B cell (primary cell): Measurements from ENCODE around the gene ANKRD50. TPM values are rescaled to one million over a fixed set of nuclear protein-coding genes. Genes with fewer than 3 reads are reported as not detected.

Experiments used
- ATAC-seq: fragments of 200-7000 bp; cut with Tn5 transposase; one replicate; pipeline ENCODE4 v1.10.0; 2021; ENCODE audit warnings: low read depth, mild to moderate bottlenecking, moderate number of reproducible peaks, moderate library complexity
- CTCF ChIA-PET: fragments of 350-600 bp; sonication (Branson Sonifier 250); formaldehyde crosslinking; loops from one replicate; lab custom pipeline; 2021; ENCODE audit warnings: antibody characterized with exemption, inconsistent platforms; lab: Charles Lee
- POLR2A ChIA-PET: fragments of 350-600 bp; sonication (Branson Sonifier 250); formaldehyde crosslinking; loops from one replicate; lab custom pipeline; 2021; ENCODE audit warnings: antibody characterized with exemption; lab: Charles Lee
- DNase-seq: peaks from one replicate; pipeline ENCODE4 v3.0.0; 2013
- H2AFZ ChIP-seq: 2 replicates; pipeline ENCODE4 v1.6.1; 2012; ENCODE audit warnings: mild to moderate bottlenecking, low read depth, low read length; ENCODE audit not compliant: insufficient read depth, poor library complexity, severe bottlenecking
- H3K27ac ChIP-seq, 2 donors: 1 replicate in 1 of 2; 2 replicates in 1 of 2; pipeline ENCODE4 v1.5.1; 2012 to 2013; ENCODE audit warnings: low read length in 2 of 2, mild to moderate bottlenecking in 2 of 2, moderate library complexity in 1 of 2
- H3K27me3 ChIP-seq, 4 experiments: fragments of 200-600 bp in 1 of 4; sonication (generic) in 1 of 4; replicated peaks in 1 of 4; 1 replicate in 2 of 4; 2 replicates in 2 of 4; pipeline versions ENCODE4 v1.6.1 to v1.7.0; 2013 to 2016; ENCODE audit warnings: low read length in 3 of 4, mild to moderate bottlenecking in 2 of 4, mixed read lengths in 1 of 4, moderate library complexity in 1 of 4; ENCODE audit not compliant: insufficient read depth in 4 of 4, control insufficient read depth in 3 of 4; ENCODE audit errors: control extremely low read depth in 1 of 4
- H3K36me3 ChIP-seq, 2 experiments: replicated peaks in 1 of 2; 1 replicate in 1 of 2; 2 replicates in 1 of 2; pipeline versions ENCODE4 v1.6.1 to v1.7.1; 2013; ENCODE audit warnings: low read length in 1 of 2; ENCODE audit not compliant: insufficient read depth in 2 of 2, control insufficient read depth in 1 of 2; ENCODE audit errors: control extremely low read depth in 1 of 2, extremely low read depth in 1 of 2
- H3K4me1 ChIP-seq, 2 donors: fragments of 200-600 bp in 1 of 2; sonication (generic) in 1 of 2; 1 replicate in 1 of 2; 2 replicates in 1 of 2; pipeline versions ENCODE4 v1.5.1 to v1.6.1; 2013 to 2017; ENCODE audit warnings: low read length in 2 of 2; ENCODE audit not compliant: control insufficient read depth in 2 of 2, insufficient read depth in 2 of 2
- H3K4me2 ChIP-seq: replicated peaks from 2 replicates; pipeline ENCODE3; 2012; ENCODE audit warnings: mild to moderate bottlenecking, low read depth, low read length; ENCODE audit not compliant: poor library complexity, severe bottlenecking
- H3K4me3 ChIP-seq, 5 experiments: fragments of 200-600 bp in 1 of 5; sonication (generic) in 1 of 5; 1 replicate in 3 of 5; 2 replicates in 2 of 5; pipeline versions ENCODE4 v1.5.1 to v1.7.0; 2011 to 2016; ENCODE audit warnings: low read length in 4 of 5, mild to moderate bottlenecking in 4 of 5, low read depth in 2 of 5, control low read depth in 1 of 5, moderate library complexity in 1 of 5; ENCODE audit not compliant: insufficient read depth in 1 of 5; ENCODE audit errors: control extremely low read depth in 1 of 5, extremely low read depth in 1 of 5
- H3K79me2 ChIP-seq: fragments of 200-600 bp; sonication (generic); one replicate; pipeline ENCODE4 v1.6.0; 2016; ENCODE audit warnings: low read length; ENCODE audit not compliant: control insufficient read depth, insufficient read depth
- H3K9ac ChIP-seq: fragments of 200-600 bp; sonication (generic); 2 replicates; pipeline ENCODE4 v1.6.1; 2017; ENCODE audit warnings: mild to moderate bottlenecking, low read length, moderate library complexity
- H3K9me3 ChIP-seq, 3 donors: one replicate each; pipeline versions ENCODE4 v1.6.1 to v1.7.1; 2013; ENCODE audit warnings: low read length in 2 of 3; ENCODE audit not compliant: control insufficient read depth in 2 of 3, insufficient read depth in 1 of 3; ENCODE audit errors: control extremely low read depth in 1 of 3
- H4K20me1 ChIP-seq: 2 replicates; pipeline ENCODE4 v1.6.0; 2012; ENCODE audit warnings: mild to moderate bottlenecking, low read length; ENCODE audit not compliant: insufficient read depth, control insufficient read depth, poor library complexity, severe bottlenecking
- H3K27ac Mint-ChIP-seq: one replicate; pipeline ENCODE4 v1.8.0; 2021; ENCODE audit warnings: mixed read lengths
- H3K27me3 Mint-ChIP-seq: one replicate; pipeline ENCODE4 v1.8.0; 2021; ENCODE audit warnings: mixed read lengths
- H3K4me1 Mint-ChIP-seq: one replicate; pipeline ENCODE4 v1.8.0; 2021; ENCODE audit warnings: mixed read lengths
- H3K4me3 Mint-ChIP-seq: one replicate; pipeline ENCODE4 v1.8.0; 2021; ENCODE audit warnings: mixed read lengths
- H3K9me3 Mint-ChIP-seq: one replicate; pipeline ENCODE4 v1.8.0; 2022; ENCODE audit warnings: mixed read lengths; ENCODE audit not compliant: insufficient read depth
- EZH2 ChIP-seq: IDR thresholded peaks from 2 replicates; pipeline ENCODE4 v1.6.1; 2012; ENCODE audit warnings: borderline replicate concordance, low read depth, mild to moderate bottlenecking, moderate library complexity, low read length; ENCODE audit not compliant: insufficient read depth, poor library complexity, severe bottlenecking
- WGBS: methylation state at CpG from one replicate; pipeline ENCODE4 v1.1.5; 2013; ENCODE audit warnings: missing lambda C conversion rate; ENCODE audit not compliant: insufficient coverage; 5-methylcytosine and 5-hydroxymethylcytosine counted together
- intact Hi-C: fragments of 100-400 bp; cut with micrococcal nuclease; formaldehyde crosslinking; loops from one replicate; pipeline ENCODE4 v1.10.0; 2022
- polyA plus RNA-seq: library from polyadenylated mRNA; depleted of rRNA; stranded (reverse); fragments of >200 nt; gene quantifications from 2 replicates; pipeline ENCODE4 v1.2.3, GENCODE V29; 2012
- total RNA-seq, 2 donors: library from RNA; stranded (reverse); fragments of 120-200 nt in 1 of 2; gene quantifications; 1 replicate in 1 of 2; 2 replicates in 1 of 2; pipeline versions ENCODE4 v1.2.3 to v1.2.4, GENCODE V29; 2013 to 2022
- TF ChIP-seq, protein P1 (sequence below): fragments of 200-600 bp; IDR thresholded peaks from one replicate; pipeline ENCODE4 v1.8.0; 2022; ENCODE audit warnings: antibody characterized with exemption, mild to moderate bottlenecking

Gene ANKRD50
- total and polyA plus RNA-seq, 2 donors (not counting 1 experiment from before 2014, with no cell fraction given), result 0.18 to 0.47 TPM

DNA sequence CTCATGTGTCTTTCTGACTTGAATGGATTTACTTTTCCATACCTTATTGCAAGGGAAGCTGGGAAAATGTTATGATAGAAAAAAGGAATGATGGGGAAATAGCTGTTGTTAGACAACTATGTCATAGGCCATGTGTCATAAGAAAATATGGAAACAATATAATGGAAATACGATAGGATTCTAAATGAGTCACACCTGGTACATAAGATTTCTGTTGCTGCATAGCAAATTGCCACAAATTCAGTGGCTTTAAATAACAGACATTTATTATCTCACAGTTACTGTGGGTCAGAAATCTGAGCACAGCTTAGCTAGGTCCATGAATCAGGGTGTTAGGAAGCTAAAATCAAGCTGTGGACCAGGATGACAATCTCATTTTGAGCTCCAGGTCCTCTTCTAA is 44.6 kb upstream of the ANKRD50 start:
- no peak overlapping the region for H3K4me3 ChIP-seq
- H2AFZ ChIP-seq, result no peak overlapping the region
- no peaks in the 10 kb centered on the region for H3K4me1 ChIP-seq
- no peak for DNase-seq
- no peak overlapping the region for H3K4me2 ChIP-seq
- no peaks in the 10 kb centered on the region for H3K36me3 ChIP-seq
- no peaks in the 10 kb centered on the region for H3K9me3 Mint-ChIP-seq
- no peak for ATAC-seq
- ChIA-PET CTCF (no interaction called here), POLR2A (no interaction called here)
- TF ChIP-seq, protein P1, sequence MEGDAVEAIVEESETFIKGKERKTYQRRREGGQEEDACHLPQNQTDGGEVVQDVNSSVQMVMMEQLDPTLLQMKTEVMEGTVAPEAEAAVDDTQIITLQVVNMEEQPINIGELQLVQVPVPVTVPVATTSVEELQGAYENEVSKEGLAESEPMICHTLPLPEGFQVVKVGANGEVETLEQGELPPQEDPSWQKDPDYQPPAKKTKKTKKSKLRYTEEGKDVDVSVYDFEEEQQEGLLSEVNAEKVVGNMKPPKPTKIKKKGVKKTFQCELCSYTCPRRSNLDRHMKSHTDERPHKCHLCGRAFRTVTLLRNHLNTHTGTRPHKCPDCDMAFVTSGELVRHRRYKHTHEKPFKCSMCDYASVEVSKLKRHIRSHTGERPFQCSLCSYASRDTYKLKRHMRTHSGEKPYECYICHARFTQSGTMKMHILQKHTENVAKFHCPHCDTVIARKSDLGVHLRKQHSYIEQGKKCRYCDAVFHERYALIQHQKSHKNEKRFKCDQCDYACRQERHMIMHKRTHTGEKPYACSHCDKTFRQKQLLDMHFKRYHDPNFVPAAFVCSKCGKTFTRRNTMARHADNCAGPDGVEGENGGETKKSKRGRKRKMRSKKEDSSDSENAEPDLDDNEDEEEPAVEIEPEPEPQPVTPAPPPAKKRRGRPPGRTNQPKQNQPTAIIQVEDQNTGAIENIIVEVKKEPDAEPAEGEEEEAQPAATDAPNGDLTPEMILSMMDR, result no peak
- no peak for TF ChIP-seq EZH2
- no peaks in the 10 kb centered on the region for H3K4me1 Mint-ChIP-seq
- intact Hi-C loops, result no loop called here
- H3K27ac Mint-ChIP-seq, result no peak overlapping the region
- H4K20me1 ChIP-seq, result no peaks in the 10 kb centered on the region
- peaks cover 0 to 2% (median 0%) of the 10 kb centered on the region in 3 donors for H3K9me3 ChIP-seq
- no peaks in the 10 kb centered on the region for H3K27me3 ChIP-seq
- WGBS, result no CpG with 5 or more reads among the region's 1 CpG
- H3K79me2 ChIP-seq, result no peaks in the 10 kb centered on the region
- H3K9ac ChIP-seq, result no peak overlapping the region
- no peaks in the 10 kb centered on the region for H3K27me3 Mint-ChIP-seq
- no peak overlapping the region for H3K4me3 Mint-ChIP-seq
- H3K27ac ChIP-seq, result no peak overlapping the region

DNA sequence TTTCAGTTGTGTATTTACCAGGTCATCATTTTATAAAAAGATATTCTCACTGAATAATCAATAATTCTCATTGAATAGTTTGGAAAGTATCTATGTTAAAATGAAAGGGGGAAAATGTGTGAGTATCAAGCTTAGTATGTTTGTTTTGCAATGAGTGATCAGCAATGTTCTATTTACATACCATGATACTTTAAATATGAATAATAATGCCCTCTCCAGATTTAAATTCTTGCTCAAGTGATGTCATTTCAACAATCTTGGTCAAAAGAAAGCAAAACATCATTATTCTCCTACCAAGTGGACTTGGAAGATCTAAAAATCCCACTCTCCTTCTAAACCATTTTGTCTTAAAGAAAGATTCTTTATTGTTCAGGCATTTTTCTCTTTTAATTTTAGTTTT is 42.1 kb upstream of the ANKRD50 start:
- Histone ChIP-seq H3K4me1 (no peaks in the 10 kb centered on the region), H2AFZ (no peak overlapping the region), H3K9me3 (peaks cover 0 to 2% (median 0%) of the 10 kb centered on the region in 3 donors), H3K27ac (no peak overlapping the region), H3K79me2 (no peaks in the 10 kb centered on the region), H3K4me3 (no peak overlapping the region), H3K9ac (no peak overlapping the region), H3K27me3 (no peaks in the 10 kb centered on the region), H4K20me1 (no peaks in the 10 kb centered on the region), H3K4me2 (no peak overlapping the region), H3K36me3 (no peaks in the 10 kb centered on the region)
- Mint-ChIP-seq H3K4me1 (no peaks in the 10 kb centered on the region), H3K27me3 (no peaks in the 10 kb centered on the region), H3K27ac (no peak overlapping the region), H3K4me3 (no peak overlapping the region), H3K9me3 (peaks cover 4% of the 10 kb centered on the region)
- intact Hi-C loops, result no loop called here
- CTCF ChIA-PET, result no interaction called here
- TF ChIP-seq, protein P1, result no peak
- no peak for TF ChIP-seq EZH2
- DNase-seq (no peak), ATAC-seq (no peak)
- POLR2A ChIA-PET, result no interaction called here
